Bronchial epithelial cell (primary cell): ENCODE results near the gene CRHR2. TPM values are rescaled to one million over a fixed set of nuclear protein-coding genes. Genes with fewer than 3 reads are reported as not detected.

Experiments used
- DNase-seq: peaks from one replicate; pipeline ENCODE4 v3.0.0-alpha.2; 2010; ENCODE audit warnings: low read depth
- FAIRE-seq: peaks from 2 replicates; lab custom pipeline; 2011; peaks lifted over from hg19 to GRCh38; lab: Jason Lieb, UNC
- H3K27me3 ChIP-seq: 2 replicates; pipeline ENCODE4 v1.5.1; 2011; ENCODE audit warnings: low read length; ENCODE audit not compliant: control insufficient read depth, insufficient read depth
- H3K36me3 ChIP-seq: 2 replicates; pipeline ENCODE4 v1.5.1; 2011; ENCODE audit warnings: low read length; ENCODE audit not compliant: control insufficient read depth, insufficient read depth
- H3K4me3 ChIP-seq: 2 replicates; pipeline ENCODE4 v1.5.1; 2011; ENCODE audit warnings: mild to moderate bottlenecking, low read depth, low read length, control low read depth
- total RNA-seq: library from RNA; depleted of rRNA; stranded (reverse); fragments of >200 nt; gene quantifications from 2 replicates; pipeline ENCODE4 v1.2.1, GENCODE V29; 2014
- TF ChIP-seq, protein P1 (sequence below): IDR thresholded peaks from 2 replicates; pipeline ENCODE4 v1.5.1; 2011; ENCODE audit warnings: mild to moderate bottlenecking, moderate library complexity, low read length, control low read depth, inconsistent platforms; ENCODE audit not compliant: insufficient read depth, severe bottlenecking

Gene CRHR2
- total RNA-seq, 1 donor from 2014 or later = not detected

DNA sequence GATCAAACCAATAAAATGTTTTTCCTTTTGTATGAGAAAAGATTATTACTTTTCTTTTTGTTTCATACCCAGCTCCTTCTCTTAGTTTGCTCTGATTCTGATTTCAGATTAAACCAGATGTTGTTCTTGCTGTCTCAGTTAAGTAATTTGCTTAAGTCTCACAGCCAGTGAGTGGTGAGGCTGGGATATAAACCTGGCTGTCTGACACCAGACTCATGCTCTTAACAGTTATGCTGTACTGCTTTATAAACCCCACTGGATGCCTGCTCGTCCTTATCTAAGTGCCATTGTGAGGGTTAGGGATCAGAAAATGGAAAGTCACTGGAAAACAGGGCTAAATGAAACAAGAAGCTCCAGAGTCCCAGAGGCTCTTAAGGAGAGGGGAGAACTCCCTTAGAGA is 63.3 kb downstream of the CRHR2 start:
- H3K36me3 ChIP-seq = peaks cover 42% of the 10 kb centered on the region
- H3K4me3 ChIP-seq = no peak overlapping the region
- TF ChIP-seq, protein P1, sequence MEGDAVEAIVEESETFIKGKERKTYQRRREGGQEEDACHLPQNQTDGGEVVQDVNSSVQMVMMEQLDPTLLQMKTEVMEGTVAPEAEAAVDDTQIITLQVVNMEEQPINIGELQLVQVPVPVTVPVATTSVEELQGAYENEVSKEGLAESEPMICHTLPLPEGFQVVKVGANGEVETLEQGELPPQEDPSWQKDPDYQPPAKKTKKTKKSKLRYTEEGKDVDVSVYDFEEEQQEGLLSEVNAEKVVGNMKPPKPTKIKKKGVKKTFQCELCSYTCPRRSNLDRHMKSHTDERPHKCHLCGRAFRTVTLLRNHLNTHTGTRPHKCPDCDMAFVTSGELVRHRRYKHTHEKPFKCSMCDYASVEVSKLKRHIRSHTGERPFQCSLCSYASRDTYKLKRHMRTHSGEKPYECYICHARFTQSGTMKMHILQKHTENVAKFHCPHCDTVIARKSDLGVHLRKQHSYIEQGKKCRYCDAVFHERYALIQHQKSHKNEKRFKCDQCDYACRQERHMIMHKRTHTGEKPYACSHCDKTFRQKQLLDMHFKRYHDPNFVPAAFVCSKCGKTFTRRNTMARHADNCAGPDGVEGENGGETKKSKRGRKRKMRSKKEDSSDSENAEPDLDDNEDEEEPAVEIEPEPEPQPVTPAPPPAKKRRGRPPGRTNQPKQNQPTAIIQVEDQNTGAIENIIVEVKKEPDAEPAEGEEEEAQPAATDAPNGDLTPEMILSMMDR = no peak
- DNase-seq = no peak
- no peaks in the 10 kb centered on the region for H3K27me3 ChIP-seq
- no peak for FAIRE-seq

DNA sequence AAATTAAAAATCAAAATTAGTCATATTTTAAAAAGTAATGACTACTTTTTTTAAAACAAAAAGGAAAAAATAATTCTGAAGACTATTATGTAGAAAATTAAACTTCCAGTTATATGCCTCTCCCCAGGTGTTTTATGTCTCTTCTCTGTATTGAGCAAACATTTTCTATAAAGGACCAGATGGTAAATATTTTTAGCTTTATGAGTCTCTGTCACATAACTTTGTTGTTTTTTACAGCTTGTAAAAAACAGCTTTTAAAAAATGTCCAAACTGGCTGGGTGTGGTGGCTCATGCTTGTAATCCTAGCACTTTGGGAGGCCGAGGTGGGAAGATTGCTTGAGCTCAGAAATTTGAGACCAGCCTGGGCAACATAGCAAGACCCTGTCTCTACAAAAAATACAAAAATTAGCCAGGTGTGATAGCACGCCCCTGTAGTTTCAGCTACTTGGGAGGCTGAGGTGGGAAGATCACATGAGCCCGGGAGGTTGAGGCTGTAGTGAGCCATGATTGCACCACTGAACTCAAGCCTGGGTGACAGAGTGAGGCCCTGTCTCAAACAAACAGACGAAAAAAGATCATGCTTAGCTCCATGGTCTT is 64.1 kb downstream of the CRHR2 start:
- TF ChIP-seq, protein P1 = no peak
- peaks cover 46% of the 10 kb centered on the region for H3K36me3 ChIP-seq
- FAIRE-seq (no peak), DNase-seq (no peak)
- no peak overlapping the region for H3K4me3 ChIP-seq
- no peaks in the 10 kb centered on the region for H3K27me3 ChIP-seq

DNA sequence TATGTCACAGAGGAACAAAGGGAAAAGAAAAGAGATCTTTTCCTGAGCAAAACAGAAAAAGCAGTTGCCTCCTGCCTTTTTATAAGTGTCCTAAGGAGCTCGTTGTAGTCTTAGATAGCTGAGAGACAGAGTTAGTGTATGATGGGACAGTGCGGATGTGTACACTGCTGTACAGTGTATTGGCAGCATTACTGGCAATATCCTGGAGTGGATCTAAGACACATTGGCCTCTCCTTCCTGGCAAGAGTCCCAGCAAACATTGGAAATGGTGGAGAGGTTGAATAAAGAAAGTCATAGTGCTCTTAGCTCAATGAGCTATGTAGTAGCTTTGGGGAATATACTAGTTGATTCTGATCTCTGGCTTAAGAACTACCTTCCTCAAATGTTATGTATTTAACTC is 64.9 kb downstream of the CRHR2 start:
- Histone ChIP-seq H3K36me3 (peaks cover 48% of the 10 kb centered on the region), H3K27me3 (no peaks in the 10 kb centered on the region), H3K4me3 (no peak overlapping the region)
- TF ChIP-seq, protein P1 = no peak
- DNase-seq = no peak
- no peak for FAIRE-seq

DNA sequence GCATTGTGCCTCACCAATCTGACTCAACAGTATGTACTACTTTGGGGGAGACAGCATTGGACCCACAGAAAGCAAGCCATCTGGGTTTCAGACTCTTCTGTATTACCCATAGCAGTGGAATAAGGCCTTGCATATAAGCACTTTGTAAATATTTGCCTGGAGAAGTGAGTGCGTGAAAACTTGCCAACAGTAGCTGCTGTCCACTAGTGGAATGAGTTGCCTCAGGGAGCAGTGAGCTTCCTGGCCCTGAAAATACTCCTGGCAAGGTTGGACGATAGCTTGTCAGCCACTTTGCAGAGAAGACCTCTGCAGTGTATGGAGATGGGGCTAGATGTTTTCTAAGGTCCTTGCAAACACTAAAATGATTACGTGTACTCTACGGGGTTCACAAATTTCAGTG is 65.9 kb downstream of the CRHR2 start:
- peaks cover 42% of the 10 kb centered on the region for H3K36me3 ChIP-seq
- TF ChIP-seq, protein P1 = no peak
- no peaks in the 10 kb centered on the region for H3K27me3 ChIP-seq
- FAIRE-seq (no peak), DNase-seq (no peak)
- H3K4me3 ChIP-seq = no peak overlapping the region

DNA sequence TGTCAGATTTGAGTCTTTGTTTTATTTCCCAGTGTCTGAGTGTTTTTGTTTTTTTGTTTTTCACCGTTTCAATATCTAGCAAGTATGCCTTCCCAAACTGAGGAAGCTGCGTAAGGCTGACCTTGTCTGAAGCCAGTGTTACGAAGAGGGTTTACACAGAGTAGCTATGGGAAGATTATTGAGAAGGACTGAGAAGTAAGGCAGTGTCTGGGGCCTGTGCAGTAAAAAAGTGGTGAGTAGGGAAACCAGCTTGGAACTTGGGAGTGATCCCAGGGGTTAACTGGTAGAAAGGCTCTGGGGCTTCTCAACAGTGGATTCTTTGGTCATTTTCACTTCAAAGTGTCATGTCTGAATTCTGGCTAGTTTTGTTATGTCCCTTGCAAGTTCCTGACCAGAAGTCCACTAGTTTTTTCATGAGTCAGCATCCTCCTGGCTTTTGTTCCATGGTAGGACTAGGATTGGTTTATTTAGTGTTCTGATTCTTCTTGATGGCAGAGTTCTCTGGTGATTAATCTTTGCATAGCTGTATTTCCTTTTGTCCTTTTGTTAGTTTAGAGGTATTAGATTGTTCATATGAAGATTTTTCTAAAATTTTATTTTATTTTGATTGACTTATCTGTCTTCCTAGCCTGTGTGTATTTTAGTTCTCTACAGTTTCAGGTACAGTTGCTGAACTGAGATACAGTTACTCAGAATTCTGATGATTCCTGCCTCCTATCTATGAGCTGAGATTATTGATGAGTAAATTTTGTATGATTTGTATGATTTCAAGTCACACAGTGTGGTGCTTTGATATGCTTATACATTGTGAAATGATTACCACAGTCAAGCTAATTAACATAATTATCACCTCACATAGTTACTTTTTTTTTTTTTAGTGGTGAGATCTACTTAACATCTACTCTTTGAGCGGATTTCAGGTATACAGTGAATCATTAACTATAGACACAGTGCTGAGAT is 68.6 kb downstream of the CRHR2 start:
- Histone ChIP-seq H3K36me3 (peaks cover 42% of the 10 kb centered on the region), H3K27me3 (no peaks in the 10 kb centered on the region), H3K4me3 (no peak overlapping the region)
- peak; percentile 19 for DNase-seq
- TF ChIP-seq, protein P1 = no peak
- FAIRE-seq = no peak
